ENCODE measurements around the gene WRAP53.

Gene WRAP53

DNA sequence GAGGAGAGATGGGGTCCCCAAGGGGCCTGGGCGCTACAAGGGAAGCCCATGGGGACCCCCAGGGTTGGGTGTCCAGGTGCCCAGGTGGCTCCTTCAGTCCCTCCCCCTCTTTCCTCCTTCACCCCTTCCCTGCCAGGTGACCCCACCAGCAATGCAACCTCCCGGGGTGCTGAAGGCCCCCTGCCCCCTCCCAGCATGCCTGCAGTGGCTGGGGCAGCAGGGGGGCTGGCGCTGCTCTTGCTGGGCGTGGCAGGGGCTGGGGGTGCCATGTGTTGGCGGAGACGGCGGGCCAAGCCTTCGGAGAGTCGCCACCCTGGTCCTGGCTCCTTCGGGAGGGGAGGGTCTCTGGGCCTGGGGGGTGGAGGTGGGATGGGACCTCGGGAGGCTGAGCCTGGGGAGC lies 20.8 kb downstream of the WRAP53 start:
- no peak for DNase-seq (ENCODE audit: low read depth)

DNA sequence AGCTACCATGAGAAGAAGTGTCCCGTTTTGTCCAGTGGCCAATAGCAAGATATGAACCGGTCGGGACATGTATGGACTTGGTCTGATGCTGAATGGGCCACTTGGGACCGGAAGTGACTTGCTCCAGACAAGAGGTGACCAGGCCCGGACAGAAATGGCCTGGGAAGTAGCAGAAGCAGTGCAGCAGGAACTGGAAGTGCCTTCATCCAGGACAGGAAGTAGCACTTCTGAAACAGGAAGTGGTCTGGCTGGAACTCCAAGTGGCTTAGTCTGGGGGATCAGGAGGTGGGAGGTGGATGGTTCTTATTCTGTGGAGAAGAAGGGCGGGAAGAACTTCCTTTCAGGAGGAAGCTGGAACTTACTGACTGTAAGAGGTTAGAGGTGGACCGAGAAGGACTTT lies 22.0 kb downstream of the WRAP53 start:
- no peak for DNase-seq (ENCODE audit: low read depth)

DNA sequence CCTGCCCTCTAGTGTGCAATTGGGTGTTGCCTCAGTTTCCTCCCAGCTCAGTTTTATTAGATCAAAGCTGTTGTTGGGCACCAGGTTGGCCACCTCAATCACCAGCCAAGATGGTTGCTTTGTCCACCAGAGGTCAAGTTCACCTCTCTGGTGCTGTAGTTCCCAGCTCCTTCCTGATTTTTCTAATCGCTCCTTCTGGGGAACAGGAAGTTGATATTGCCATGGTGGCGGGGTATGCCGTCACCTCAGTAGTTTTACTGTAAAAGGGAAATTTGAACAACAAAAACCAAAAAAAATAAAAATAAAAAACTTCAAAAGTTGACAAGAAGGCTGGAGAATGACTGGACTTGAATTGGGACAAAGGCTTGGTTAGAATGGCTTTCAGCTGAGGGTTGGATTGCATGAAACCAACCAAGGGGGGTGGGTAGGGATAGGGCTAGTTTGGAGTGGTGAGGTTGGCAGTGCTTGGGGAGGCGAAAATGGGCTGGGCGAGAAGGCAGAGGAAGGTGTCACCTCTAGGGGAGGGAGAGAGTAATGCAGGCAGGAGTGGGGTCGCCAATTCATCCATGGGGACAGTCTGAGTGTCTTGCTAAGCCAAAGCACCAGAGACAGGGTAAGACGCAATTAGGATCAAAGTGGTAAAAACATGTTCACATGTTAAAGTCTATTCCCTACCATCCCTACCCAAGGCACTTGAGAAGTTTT lies 22.9 kb downstream of the WRAP53 start:
- DNase-seq (ENCODE audit: low read depth): no peak

DNA sequence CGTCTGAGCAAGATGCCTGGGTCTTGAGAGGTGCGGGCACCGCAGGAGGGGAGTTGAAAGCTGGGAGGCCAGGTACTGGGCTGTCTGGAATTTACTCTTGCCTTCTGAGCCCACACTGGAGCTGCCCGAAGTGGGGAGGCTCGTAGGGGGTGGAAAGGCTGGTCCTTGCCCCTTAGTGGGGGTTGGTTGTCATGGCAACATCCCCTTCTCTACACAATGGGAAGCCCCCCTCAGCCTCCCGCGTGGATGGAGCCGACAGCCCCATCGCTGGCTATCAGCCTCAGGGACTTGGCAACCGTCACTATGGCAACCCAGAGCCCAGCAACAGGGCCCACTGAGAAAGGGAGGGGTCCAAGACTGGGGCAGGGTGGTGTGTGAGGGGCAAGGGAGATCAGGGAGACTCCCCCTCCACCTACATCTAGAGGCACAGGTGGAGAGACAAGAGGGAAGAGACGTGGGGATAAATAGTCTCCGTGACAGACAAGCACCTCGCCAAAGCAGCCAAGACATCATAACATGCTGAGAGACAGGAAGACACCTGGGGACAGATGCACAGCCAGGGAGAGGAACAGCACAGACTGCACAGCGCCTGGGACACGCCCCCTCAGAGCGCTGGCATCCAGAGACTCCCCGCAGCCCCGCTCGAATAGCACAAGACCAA lies 24.0 kb downstream of the WRAP53 start:
- DNase-seq (ENCODE audit: low read depth): no peak

DNA sequence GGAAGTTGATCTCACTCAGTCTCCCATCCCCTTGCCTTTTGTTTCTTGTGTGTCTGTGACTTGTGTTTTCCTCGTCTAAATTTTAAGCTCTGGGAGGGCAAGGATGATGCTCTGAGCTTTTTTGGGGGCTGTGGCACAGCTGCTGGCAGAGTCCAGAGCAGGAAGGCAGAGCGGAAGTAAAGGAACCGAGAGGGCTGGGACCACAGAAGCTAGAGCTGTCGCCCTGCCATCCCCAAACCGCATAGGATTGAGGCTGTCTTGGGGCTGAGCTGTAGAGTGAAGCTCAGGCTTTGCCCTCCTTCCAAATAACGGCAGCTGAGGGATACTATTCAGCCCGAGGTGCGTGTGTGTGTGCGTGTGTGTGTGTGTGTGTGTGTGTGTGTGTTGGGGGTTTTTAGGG lies 25.5 kb downstream of the WRAP53 start:
- DNase-seq (ENCODE audit: low read depth): no peak

DNA sequence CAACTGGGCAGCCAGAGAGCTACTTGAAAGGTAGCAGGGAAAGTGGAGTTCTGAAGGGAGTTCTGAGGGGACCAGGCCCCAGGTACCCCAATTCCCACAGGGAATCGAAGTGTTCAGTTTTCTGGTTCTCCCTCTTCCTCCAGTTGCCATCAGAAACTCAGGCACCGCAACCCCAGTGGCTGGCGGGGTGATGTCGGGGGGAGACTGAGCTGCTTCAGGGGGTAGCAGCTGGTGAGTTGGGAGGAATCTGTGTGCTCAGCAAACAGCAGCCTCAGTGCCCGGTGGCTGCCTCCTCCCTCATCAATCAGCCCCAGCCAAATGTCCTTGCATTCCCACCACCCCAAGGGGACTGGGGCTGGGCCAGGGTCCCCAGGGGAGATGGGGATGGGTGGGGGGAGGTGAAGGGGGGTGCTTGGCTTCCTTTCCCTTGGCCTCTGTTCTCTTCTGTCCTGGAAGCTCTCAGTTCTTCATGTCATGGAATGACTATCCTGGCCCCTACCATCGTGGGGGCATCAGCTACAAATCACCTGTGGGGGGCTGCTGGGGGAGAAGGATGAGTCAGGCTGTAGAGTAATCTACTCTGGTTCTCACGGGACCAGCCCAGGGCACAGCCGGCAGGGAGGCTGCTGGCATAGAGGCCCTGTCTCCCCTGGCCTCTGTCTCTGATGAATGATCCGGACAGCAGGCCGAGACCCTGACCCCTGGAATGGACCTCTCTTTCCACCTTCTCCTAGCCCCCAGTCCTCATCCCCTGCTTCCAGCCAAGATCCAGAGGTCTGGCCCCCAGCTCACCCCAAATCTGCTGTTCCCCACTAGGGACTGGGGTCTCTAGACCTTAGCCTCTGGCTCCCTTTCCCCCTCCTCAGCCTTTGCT lies 26.7 kb downstream of the WRAP53 start:
- no peak for DNase-seq (ENCODE audit: low read depth)

DNA sequence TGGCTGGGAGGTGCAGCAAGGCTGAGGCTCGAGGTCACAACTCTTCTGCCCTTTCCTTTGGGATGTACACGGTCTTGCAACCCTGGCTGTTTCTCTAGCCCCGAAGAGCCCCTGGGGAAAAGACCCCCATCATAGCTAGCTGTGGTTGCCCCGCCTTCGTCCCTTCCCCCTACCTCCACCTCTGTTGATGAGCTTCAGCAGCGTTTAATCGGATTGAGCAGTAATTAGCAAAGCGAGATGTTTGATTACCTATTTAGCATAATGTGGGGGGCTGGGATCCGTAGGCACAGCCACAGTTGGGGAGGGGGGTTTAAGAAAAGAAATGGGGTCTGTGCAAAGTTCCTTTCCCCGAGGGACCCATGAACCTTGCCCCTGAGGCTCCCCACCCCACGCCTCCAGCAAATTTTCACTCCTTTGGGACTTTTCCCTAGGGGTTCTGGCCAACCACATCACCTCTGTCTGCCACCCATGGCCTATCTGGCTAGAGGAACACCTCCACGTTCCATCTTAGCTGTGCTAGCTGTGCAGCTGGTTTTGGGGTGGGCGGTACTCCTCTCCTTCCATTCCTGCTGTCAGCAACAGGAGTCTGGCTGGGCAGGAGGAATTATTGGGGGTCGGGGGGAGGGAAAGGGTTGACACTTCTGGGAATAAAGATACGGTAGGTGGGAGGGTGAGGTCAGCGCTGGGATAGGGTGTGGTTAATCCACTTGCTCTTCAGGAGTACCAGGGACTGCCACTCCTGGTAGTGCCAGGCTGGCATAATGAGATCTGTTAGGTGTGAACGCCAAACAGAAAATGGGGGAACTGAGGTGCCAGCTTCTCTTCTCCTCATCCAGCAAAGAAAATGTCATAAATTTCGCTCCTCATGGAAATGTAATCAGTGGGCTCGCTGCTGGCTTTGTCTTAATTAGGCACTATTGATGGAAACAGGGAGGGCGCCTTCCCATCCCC lies 27.9 kb downstream of the WRAP53 start:
- DNase-seq (ENCODE audit: low read depth): no peak

DNA sequence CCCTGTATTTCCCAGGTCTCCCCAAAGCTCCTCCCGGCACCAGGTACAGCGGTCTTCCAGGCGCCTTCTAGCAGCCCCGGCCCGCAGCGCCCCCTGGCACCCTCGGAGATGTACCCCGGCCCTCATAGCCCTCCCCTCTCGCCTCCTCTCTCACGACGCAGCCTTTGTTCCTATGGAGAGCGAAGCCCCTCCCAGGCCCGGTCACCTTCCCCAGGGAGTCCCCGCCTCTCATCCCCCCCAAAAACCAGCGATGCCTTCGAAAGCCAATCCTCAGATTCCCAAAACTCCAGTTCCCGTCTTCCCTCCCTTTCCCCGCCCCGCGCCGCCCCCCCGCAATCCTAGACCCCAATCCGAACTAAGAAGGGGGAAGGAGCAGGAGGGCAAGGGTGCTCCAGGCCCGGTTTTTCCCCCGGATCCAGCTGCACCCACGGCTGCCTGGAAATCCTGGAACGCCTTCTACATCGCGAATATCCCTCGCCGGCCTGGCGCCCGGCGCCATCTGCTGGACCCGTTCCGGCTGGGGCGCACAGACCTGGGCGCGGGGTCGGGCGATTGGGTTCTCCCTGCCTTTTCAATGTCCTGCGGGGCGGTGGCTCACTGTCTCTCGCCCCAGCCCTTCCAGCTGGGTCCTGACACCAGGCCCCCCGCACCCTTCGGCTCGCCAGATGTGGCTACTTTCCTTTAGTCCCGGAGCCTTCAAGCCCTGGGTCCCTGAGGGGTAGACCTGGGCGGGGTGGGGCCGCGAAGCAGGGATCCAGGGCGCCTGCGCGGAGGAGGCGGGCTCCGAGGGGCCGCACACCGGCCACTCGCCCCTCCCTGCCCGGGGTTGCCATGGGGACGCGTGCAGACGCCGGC lies 28.9 kb downstream of the WRAP53 start, which contains the start of gene DNAH2:
Gene DNAH2, plus strand, starts transcription at position 844 of the 855 bp plus-strand sequence. CDS start 1,991 bp downstream, outside the sequence.
- no peak for DNase-seq (ENCODE audit: low read depth)

DNA sequence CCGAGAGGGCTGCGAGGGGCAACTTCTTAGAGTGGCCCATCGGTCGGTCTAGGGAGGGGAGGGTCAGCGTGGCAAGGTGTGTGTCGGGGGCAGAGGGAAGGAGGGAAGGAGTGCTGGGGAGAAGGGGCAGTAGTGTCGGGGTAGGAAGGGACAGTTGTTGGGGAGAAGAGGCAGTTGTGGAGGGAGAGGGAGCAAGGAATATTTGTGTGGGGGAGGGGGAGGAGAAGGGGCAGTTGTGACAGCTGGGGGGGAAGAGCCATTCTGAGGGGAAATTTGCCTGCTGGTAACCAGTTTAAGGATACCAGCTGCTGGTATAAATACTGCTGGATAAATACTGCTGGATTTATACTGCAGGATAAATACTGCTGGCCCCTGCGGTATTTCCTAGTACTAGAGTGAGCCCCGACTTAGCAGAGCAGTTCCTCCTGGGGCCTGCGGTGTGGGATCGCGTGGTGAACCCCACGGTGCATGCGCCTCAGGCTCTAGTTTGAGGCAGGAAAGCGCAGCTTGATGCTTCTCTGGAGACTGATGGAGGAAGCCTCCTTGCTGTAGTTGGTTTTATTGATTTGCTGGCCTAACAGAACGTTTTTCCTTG lies 29.6 kb downstream of the WRAP53 start:
- DNase-seq (ENCODE audit: low read depth): no peak

DNA sequence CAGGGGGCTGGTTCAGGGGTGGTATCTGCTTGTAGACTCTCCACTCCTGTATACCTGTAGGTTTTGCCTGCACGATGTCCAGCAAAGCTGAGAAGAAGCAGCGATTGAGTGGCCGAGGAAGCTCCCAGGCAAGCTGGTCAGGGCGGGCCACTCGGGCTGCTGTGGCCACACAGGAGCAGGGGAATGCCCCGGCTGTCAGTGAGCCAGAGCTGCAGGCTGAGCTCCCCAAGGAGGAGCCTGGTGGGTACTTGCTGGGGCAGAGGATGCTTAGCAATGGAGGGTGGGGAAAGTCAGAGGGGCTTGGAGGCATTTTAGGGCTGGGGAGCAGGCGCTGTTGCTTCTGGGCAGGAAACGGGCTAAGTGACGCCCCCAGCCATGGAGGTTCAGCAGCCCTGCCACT lies 31.4 kb downstream of the WRAP53 start:
- DNase-seq (ENCODE audit: low read depth): no peak

DNA sequence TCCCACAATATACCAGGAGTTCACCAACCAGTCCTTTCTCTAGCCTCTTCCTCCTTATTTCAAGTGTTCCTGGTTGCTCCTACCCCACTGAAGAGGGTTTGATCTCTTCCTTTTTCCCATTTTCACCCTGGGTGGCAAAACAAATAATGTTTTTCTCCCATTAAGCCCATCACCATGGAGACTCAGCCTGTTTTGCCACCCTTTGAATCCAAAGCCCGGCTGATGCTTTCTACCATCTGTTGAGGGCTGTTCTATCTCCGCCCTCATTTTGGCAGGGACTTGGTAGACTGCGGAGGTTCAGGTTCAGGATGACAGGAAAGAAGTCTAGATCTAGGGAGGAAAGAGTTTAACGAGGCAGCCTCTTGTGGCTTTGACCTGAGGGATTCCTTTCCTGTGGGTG lies 31.8 kb downstream of the WRAP53 start:
- no peak for DNase-seq (ENCODE audit: low read depth)

DNA sequence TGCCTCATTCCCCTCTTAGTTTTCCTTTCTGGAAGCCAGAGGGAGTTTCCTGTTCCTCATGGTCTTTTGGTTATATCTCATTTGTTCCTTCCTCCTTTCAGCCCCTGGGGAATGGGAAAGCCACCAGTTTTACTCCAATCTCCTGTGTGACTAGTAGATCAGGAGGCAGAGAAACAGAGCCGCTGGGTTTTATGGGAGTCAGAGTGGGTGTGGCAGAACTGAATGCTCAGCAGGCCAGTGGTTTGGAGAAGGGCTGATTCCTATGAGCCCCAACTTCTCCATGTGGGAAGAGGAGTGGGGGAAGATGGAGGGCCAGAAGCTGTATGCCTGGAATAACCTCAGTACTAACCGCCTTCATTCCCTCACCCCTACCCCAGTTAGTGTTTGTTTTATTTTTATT lies 33.3 kb downstream of the WRAP53 start:
- no peak for DNase-seq (ENCODE audit: low read depth)

DNA sequence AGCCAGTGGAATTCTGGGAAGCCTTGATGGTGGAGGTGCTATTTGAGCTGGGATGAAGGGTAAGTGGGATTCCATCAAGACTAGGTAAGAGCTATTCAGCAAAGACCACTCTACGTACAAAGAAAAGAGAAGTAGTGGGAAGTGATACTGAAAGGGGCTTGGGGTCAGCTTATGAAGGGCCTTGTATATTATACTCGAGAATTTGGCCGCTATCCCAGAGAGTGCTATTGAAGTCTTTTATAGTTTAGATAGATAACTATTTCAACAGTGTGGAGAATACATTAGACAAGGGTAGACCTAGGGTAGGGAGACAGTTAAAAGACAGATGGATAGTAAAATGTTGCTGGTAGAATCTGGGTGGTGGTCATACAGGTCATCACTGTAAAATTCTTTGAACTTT lies 39.6 kb downstream of the WRAP53 start:
- DNase-seq (ENCODE audit: low read depth): no peak

DNA sequence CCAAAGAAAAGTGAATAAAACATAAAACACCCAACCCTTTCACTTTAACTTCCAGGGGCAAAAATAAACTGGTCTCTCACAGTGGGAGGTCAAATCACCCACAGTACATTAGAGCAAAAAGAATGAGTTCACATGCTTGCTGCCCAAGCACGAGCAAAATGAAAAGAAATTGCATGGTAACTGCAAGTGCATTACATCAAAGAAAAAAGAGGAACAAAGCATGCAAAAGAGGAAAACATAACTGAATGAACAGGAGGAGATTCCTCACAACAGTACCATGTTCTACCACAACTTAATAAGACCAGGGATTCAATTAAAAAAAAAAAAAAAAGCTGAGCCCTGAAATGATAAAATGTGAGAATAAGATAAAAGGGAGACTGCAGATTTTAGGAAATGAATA lies 41.5 kb downstream of the WRAP53 start:
- no peak for DNase-seq (ENCODE audit: low read depth)

DNA sequence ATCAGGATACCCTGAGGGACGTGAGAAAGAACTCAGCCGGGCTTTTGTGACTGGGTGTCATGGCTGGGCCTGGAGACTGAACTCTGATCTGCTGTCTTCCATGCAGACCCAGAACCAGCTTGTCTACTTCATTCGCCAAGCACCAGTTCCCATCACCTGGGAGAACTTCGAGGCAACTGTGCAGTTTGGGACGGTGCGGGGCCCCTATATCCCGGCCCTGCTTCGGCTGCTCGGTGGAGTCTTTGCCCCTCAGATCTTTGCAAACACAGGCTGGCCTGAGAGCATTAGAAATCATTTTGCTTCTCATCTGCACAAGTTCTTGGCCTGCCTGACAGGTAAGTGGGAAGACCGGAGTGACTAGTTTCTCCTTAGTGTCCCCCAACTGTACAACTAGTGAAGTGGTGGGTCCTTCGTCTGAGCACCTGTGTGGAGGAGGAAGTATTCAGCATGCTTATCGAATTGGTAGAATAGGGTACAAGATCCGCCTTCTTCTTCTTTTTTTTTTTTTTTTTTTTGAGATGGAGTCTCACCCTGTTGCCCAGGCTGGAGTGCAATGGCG lies 44.8 kb downstream of the WRAP53 start:
- no peak for DNase-seq (ENCODE audit: low read depth)

DNA sequence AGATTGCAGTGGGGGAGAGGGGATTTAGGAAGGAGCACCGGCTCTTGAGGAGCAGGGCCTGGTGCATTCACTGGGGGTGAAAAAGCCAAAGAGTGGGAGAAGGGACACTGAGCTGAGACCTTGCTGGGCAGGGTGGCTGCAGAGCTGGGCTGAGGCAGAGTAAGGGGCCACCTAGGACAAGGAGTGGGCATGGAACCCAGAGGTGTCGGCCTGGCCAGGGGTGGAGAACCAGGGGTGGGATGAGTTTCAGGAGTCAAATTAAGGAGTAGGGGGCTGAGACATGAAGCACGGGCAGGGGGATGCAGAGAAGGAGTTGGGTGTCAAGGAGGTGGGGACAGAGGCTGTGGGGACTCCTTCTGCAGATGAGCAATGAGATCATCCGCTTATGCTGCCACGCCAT lies 49.3 kb downstream of the WRAP53 start:
- no peak for DNase-seq (ENCODE audit: low read depth)

DNA sequence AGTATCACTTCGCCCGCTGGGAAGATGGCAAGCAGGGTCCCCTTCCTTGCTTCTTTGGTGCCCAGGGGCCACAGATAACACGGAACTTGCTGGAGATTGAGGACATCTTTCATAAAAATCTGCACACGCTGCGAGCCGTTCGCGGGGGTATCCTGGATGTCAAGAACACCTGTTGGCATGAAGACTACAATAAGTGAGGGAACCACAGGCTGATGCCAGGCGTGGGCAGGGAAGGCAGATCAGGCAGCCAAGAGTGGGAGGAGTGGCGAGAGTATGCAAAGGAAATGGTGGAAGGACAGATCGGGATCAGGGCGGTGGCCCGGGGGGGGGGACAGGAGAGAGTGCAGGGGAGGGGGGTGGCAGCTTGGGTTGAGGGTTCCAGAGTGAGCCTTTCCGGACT lies 51.5 kb downstream of the WRAP53 start:
- DNase-seq (ENCODE audit: low read depth): no peak

DNA sequence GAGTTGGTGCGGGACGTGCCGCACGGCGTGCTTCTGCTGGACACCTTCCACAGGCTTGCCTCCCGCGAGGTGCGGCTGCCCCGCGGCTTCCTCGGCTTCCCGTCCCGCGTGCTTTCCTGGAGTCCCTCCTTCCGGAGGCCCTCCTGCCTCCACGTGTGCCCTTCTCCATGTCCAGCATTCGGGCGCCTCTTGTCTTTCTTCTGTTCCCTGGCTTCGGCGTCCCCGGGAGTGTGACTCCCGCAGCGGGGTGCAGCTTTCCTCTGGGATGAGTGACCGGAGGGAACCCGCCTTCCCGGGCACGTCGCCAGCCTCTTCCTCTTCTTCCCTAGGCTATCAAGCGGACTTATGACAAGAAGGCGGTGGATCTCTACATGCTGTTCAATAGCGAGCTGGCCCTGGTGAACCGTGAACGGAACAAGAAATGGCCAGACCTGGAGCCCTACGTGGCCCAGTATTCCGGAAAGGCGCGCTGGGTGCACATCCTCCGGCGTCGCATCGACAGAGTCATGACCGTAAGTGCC lies 52.3 kb downstream of the WRAP53 start:
- no peak for DNase-seq (ENCODE audit: low read depth)

DNA sequence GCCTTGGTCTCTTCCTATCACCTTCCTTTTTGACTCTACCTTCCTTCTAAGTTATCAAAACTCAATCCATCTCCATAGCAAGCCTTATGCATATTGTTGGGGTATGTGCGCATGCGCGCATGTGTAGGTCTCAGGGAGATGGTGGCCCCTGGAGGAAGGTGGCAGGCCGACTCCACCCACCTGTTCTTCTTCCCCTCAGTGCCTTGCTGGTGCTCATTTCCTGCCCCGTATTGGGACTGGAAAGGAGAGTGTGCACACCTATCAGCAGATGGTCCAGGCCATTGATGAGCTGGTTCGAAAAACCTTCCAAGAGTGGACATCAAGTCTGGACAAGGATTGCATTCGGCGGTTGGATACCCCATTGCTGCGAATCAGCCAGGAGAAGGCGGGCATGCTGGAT lies 54.5 kb downstream of the WRAP53 start:
- DNase-seq (ENCODE audit: low read depth): no peak

DNA sequence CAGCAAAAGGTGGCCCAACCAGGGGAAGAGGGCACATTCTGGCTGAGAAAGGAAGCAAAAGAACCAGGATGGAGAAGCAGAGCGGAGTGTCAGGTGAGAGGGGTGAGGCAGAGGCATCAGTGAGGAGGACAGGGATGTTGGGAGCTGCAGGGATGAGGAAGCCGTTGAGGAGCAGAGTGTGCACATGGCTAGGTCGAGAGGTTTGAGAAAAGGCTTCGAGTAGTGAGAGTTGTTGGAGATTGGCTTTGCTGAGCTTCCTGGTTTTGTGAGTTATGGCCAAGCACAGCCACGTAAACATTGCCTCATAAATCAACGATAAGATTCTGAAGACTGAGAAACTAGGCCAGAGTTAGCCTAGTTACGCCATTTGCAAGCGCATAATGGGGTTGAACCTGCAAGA lies 56.1 kb downstream of the WRAP53 start:
- no peak for DNase-seq (ENCODE audit: low read depth)

Data from T-helper 22 cell (primary cell).